ENCODE results near the gene PPP4C. TPM values are rescaled to one million over a fixed set of nuclear protein-coding genes. Genes with fewer than 3 reads are reported as not detected.
A peak's percentile ranks its signal among the peaks of the same experiment; 100 is the strongest.
"Not testable (repeated sequence)": the region's sequence is repeated elsewhere in the genome, so short reads cannot be mapped to it uniquely, and the experiment has no call there.

Gene PPP4C
- total RNA-seq, 1 donor from 2014 or later, result 68.9 TPM

DNA sequence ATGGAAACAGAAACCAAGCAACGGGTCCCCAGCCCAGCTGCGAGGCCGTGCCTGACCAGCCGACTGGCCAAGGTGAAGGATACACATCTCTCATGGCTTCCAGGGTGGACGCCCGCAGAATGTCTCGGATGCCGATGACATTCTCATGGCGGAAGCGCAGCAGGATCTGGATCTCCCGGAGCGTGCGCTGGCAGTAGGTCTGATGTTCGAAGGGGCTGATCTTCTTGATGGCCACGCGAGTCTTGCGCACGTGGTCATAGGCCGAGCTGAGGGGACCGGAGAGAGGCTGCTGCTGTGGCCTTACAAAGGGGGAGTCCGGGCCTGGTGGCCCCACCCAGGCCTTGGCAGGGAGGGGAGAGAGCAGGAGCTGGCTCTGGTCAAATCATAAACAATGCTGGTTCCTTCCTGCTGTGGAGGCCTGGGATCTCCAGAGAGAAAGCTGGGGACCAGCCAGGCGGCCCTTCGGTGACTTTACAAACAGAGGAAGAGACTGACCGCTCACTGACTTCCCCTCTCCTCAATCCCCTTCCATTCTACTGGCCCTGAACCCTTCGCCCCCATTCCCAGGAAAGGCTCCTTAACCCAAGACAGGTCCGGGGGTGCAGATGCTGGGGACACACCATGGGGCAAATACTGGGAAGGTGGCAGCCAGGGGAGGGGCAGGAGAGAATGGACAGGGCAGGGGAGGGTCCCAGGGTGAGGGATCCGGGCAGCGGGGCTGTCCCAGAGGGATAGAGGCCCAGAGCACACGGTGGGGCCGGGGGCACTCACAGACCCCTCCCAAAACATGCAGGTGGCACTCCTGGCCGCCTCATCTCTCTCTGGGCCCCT lies 46.2 kb downstream of the PPP4C start:
- Histone ChIP-seq H3K9me3 (no peaks in the 10 kb centered on the region), H3K36me3 (peaks cover 35% of the 10 kb centered on the region), H3K4me1 (peaks cover 25% of the 10 kb centered on the region), H3K4me3 (peak overlapping the region; percentile 91), H3K27me3 (ENCODE audit: low read depth) (no peaks in the 10 kb centered on the region), H3K27ac (peak overlapping the region; percentile 92)
- ATAC-seq (peak; percentile 27 to 41), DNase-seq (peak; percentile 64)
- intact Hi-C loops (cut with DNase I), result no loop called here
- TF ChIP-seq, protein P1, sequence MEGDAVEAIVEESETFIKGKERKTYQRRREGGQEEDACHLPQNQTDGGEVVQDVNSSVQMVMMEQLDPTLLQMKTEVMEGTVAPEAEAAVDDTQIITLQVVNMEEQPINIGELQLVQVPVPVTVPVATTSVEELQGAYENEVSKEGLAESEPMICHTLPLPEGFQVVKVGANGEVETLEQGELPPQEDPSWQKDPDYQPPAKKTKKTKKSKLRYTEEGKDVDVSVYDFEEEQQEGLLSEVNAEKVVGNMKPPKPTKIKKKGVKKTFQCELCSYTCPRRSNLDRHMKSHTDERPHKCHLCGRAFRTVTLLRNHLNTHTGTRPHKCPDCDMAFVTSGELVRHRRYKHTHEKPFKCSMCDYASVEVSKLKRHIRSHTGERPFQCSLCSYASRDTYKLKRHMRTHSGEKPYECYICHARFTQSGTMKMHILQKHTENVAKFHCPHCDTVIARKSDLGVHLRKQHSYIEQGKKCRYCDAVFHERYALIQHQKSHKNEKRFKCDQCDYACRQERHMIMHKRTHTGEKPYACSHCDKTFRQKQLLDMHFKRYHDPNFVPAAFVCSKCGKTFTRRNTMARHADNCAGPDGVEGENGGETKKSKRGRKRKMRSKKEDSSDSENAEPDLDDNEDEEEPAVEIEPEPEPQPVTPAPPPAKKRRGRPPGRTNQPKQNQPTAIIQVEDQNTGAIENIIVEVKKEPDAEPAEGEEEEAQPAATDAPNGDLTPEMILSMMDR (IDR thresholded peaks at IDR 0.05), result no peak

DNA sequence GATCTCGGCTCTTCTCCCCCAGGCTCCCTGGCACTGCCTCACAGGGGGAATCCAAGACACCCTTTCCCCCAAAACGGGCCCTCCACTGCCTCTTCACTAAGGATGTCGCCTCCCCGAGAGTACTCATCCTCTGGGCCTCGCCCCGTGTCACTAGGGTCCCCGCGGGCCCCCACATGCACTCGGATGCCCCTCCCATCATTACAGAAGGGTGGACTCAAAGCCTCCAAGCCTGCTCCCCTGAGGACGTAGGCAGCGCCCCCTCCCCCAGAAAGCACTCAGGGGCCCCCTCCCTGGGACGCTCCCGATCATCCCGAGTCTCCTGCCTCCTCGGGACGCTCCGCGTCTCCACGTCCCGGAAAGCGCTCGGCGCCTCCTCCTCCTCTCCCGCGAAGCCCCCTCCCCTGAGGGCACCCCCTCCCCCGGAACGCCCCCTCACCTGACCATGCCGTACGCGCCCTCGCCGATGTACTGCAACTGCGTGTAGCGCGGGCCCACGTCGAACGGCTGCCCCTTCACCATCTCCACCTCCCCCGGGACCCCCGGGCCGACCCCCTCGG lies 46.9 kb downstream of the PPP4C start:
- H3K9me3 ChIP-seq, result no peaks in the 10 kb centered on the region
- H3K36me3 ChIP-seq, result peaks cover 28% of the 10 kb centered on the region
- peak; percentile 24 to 37 for ATAC-seq
- no peak for DNase-seq
- peak overlapping the region; percentile 92 for H3K27ac ChIP-seq
- TF ChIP-seq, protein P1 (IDR thresholded peaks at IDR 0.05), result no peak
- H3K27me3 ChIP-seq (ENCODE audit: low read depth), result no peaks in the 10 kb centered on the region
- intact Hi-C loops (cut with DNase I), result no loop called here
- peaks cover 25% of the 10 kb centered on the region for H3K4me1 ChIP-seq
- H3K4me3 ChIP-seq, result peak overlapping the region; percentile 91

DNA sequence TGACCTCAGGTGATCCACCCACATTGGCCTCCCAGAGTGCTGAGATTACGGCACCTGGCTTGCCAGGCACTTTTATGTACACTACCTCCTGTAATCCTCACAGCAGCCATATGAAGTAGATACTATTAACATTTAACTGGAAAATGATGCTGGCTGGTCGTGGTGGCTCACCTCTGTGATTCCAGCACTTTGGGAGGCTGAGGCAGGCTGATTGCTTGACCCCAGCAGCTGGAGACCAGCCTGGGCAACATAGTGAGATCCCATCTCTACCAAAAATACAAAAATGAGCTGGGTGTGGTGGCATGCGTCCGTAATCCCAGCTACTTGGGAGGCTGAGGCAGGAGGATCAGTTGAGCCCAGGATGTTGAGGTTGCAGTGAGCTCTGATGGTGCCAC lies 49.2 kb downstream of the PPP4C start:
- TF ChIP-seq, protein P1 (IDR thresholded peaks at IDR 0.05), result no peak
- H3K9me3 ChIP-seq, result no peaks in the 10 kb centered on the region
- H3K4me3 ChIP-seq, result no peak overlapping the region
- H3K36me3 ChIP-seq, result peaks cover 5% of the 10 kb centered on the region
- no peak for DNase-seq
- ATAC-seq, result no peak
- no peak overlapping the region for H3K27ac ChIP-seq
- H3K27me3 ChIP-seq (ENCODE audit: low read depth), result no peaks in the 10 kb centered on the region
- H3K4me1 ChIP-seq, result peaks cover 20% of the 10 kb centered on the region
- intact Hi-C loops (cut with DNase I), result no loop called here

DNA sequence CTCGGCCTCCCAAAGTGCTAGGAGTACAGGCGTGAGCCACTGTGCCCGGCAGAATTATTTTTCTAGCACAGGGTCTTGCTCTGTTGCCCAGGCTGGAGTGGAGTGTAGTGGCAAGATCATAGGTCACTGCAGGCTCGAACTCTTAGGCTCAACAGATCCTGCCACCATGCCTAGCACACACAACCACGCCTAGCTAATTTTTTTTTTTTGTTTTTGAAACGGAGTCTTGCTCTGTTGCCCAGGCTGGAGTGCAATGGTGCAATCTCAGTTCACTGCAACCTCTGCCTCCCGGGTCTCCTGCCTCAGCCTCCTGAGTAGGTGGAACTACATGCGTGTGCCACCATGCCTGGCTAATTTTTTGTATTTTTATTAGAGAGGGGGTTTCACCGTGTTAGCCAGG lies 49.9 kb downstream of the PPP4C start:
- ATAC-seq; H3K27ac ChIP-seq; H3K36me3 ChIP-seq; DNase-seq; intact Hi-C loops (cut with DNase I); H3K27me3 ChIP-seq (ENCODE audit: low read depth); H3K9me3 ChIP-seq; H3K4me3 ChIP-seq: not testable (repeated sequence)
- peaks cover 19% of the 10 kb centered on the region for H3K4me1 ChIP-seq

DNA sequence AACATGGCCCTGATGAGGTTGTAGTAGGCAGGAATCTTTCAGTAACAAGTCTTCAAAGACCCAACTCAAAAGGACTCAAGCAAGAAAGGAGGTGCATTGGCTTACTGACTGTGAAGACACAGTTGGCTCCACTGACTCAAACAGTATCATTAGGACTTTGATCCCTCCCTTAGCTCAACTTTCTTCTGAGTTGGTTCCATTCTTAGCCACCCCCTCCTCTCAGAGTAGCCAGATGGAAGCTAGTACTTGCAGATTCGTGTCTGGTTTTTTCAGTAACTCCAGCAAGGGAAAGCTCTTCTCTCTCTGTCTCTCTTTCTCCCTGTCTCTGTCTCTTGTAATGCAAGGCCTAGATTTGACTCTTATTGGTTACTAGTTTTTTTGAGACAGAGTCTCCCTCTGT lies 52.2 kb downstream of the PPP4C start:
- ATAC-seq (no peak), DNase-seq (no peak)
- TF ChIP-seq, protein P1 (IDR thresholded peaks at IDR 0.05), result no peak
- Histone ChIP-seq H3K9me3 (no peaks in the 10 kb centered on the region), H3K36me3 (no peaks in the 10 kb centered on the region), H3K27me3 (ENCODE audit: low read depth) (no peaks in the 10 kb centered on the region), H3K4me3 (no peak overlapping the region), H3K4me1 (peaks cover 4% of the 10 kb centered on the region), H3K27ac (no peak overlapping the region)
- intact Hi-C loops (cut with DNase I), result no loop called here

DNA sequence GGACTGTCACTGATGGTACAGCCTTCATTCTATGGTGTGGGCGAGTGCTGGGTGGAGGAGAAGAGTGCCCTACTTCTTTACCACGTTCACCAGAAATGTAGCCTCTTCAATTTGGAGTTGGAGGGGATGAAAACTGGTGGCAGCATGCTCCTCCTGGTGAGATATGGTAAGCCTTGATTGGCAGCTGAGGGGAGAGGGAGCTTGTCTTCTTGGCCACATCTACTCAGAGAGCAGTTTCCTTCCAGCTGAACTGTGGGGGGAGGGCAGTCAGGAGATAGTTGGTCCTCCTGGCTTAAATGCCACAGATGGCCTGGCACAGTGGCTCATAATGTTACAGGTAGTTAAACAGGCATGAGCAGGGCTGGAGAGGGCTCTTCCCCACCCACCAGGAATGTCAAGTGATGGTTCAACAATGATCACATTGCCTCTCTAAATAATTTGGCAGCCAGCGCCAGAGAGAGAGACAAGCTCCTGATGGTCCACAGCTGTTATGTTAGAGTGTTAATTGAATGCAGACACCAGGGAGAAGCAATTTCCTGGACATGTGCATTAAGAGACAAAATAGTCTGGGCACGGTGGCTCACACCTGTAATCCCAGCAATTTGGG lies 56.2 kb downstream of the PPP4C start:
- Histone ChIP-seq H3K4me3 (no peak overlapping the region), H3K4me1 (no peaks in the 10 kb centered on the region), H3K27me3 (ENCODE audit: low read depth) (no peaks in the 10 kb centered on the region), H3K27ac (no peak overlapping the region), H3K9me3 (no peaks in the 10 kb centered on the region), H3K36me3 (no peaks in the 10 kb centered on the region)
- TF ChIP-seq, protein P1 (IDR thresholded peaks at IDR 0.05), result no peak
- no peak for DNase-seq
- peak; percentile 61 to 65 for ATAC-seq
- intact Hi-C loops (cut with DNase I), result no loop called here
